GM23248 (cell line): ENCODE data around the gene UBASH3A.

Experiments
- EZH2 ChIP-seq: fragments of 200-600 bp; sonication (generic); IDR thresholded peaks from 2 replicates; pipeline ENCODE4 v1.6.1; 2018; ENCODE audit warnings: antibody characterized with exemption, mild to moderate bottlenecking; ENCODE audit not compliant: insufficient read depth, poor library complexity, severe bottlenecking
- EZH2phosphoT487 ChIP-seq: fragments of 200-600 bp; sonication (generic); IDR thresholded peaks from 2 replicates; pipeline ENCODE4 v1.6.1; 2018; ENCODE audit warnings: antibody characterized with exemption, moderate library complexity, mild to moderate bottlenecking, low read depth; ENCODE audit not compliant: insufficient read depth

DNA sequence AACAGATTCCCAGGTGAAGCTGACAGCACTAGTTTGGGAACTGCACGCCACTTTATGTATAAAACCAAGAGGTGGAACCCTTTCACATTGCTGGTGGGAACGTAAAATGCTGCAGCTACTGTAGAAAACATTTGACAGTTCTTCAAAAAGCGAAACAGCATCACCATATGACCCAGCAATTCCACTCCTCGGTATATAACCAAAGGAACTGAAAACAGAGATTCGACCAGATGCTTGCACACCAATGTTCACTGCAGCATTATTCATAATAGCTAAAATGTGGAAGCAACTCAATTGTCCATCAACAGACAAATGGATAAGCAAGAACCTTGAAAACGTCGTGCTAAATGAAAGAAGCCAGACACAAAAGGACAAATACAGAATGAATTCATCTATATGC is 74.8 kb downstream of the UBASH3A start:
- TF ChIP-seq EZH2phosphoT487 (no peak), EZH2 (no peak)
